ENCODE data around the gene WWOX. TPM values are rescaled to one million over a fixed set of nuclear protein-coding genes. Genes with fewer than 3 reads are reported as not detected.

WWOX gene
- total RNA-seq, 1 donor from 2014 or later = 34.9 TPM

GRCh38 chr16:78211946-78212345, 112.5 kb downstream of the WWOX start:
- H3K4me3 ChIP-seq (ENCODE audit: low read depth, low read length) = no peak overlapping the region
- no peaks in the 10 kb centered on the region for H3K36me3 ChIP-seq (ENCODE audit: control insufficient read depth, insufficient read depth, low read length)
- no peak for TF ChIP-seq CTCF (IDR thresholded peaks at IDR 0.05; ENCODE audit: insufficient read depth, low read length, poor library complexity, severe bottlenecking)
- no peak for DNase-seq (ENCODE audit: low read depth)
- H3K27me3 ChIP-seq (ENCODE audit: control insufficient read depth, insufficient read depth, low read length) = no peaks in the 10 kb centered on the region

GRCh38 chr16:78212674-78213073, 113.2 kb downstream of the WWOX start:
- no peak overlapping the region for H3K4me3 ChIP-seq (ENCODE audit: low read depth, low read length)
- H3K36me3 ChIP-seq (ENCODE audit: control insufficient read depth, insufficient read depth, low read length) = no peaks in the 10 kb centered on the region
- DNase-seq (ENCODE audit: low read depth) = no peak
- TF ChIP-seq CTCF (IDR thresholded peaks at IDR 0.05; ENCODE audit: insufficient read depth, low read length, poor library complexity, severe bottlenecking) = no peak
- H3K27me3 ChIP-seq (ENCODE audit: control insufficient read depth, insufficient read depth, low read length) = no peaks in the 10 kb centered on the region

GRCh38 chr16:78213751-78214150, 114.3 kb downstream of the WWOX start:
- no peak for TF ChIP-seq CTCF (IDR thresholded peaks at IDR 0.05; ENCODE audit: insufficient read depth, low read length, poor library complexity, severe bottlenecking)
- no peak overlapping the region for H3K4me3 ChIP-seq (ENCODE audit: low read depth, low read length)
- no peak for DNase-seq (ENCODE audit: low read depth)
- H3K36me3 ChIP-seq (ENCODE audit: control insufficient read depth, insufficient read depth, low read length) = no peaks in the 10 kb centered on the region
- H3K27me3 ChIP-seq (ENCODE audit: control insufficient read depth, insufficient read depth, low read length) = no peaks in the 10 kb centered on the region

GRCh38 chr16:78215222-78215621, 115.8 kb downstream of the WWOX start:
- TF ChIP-seq CTCF (IDR thresholded peaks at IDR 0.05; ENCODE audit: insufficient read depth, low read length, poor library complexity, severe bottlenecking) = no peak

GRCh38 chr16:78216166-78216745, 116.8 kb downstream of the WWOX start:
- Histone ChIP-seq H3K27me3 (ENCODE audit: control insufficient read depth, insufficient read depth, low read length) (no peaks in the 10 kb centered on the region), H3K4me3 (ENCODE audit: low read depth, low read length) (no peak overlapping the region), H3K36me3 (ENCODE audit: control insufficient read depth, insufficient read depth, low read length) (no peaks in the 10 kb centered on the region)
- TF ChIP-seq CTCF (IDR thresholded peaks at IDR 0.05; ENCODE audit: insufficient read depth, low read length, poor library complexity, severe bottlenecking) = no peak
- no peak for DNase-seq (ENCODE audit: low read depth)

More at GRCh38 chr16:78215222-78215621, 115.8 kb downstream of the WWOX start:
- DNase-seq (ENCODE audit: low read depth) = no peak
- no peak overlapping the region for H3K4me3 ChIP-seq (ENCODE audit: low read depth, low read length)
- H3K27me3 ChIP-seq (ENCODE audit: control insufficient read depth, insufficient read depth, low read length) = no peaks in the 10 kb centered on the region
- H3K36me3 ChIP-seq (ENCODE audit: control insufficient read depth, insufficient read depth, low read length) = no peaks in the 10 kb centered on the region

- DNase-seq (ENCODE audit: low read depth) = no peak
- no peaks in the 10 kb centered on the region for H3K27me3 ChIP-seq (ENCODE audit: control insufficient read depth, insufficient read depth, low read length)
- no peaks in the 10 kb centered on the region for H3K36me3 ChIP-seq (ENCODE audit: control insufficient read depth, insufficient read depth, low read length)
- H3K4me3 ChIP-seq (ENCODE audit: low read depth, low read length) = no peak overlapping the region
- TF ChIP-seq CTCF (IDR thresholded peaks at IDR 0.05; ENCODE audit: insufficient read depth, low read length, poor library complexity, severe bottlenecking) = no peak
Measured at GRCh38 chr16:78217276-78217675, 117.8 kb downstream of the WWOX start.

Measured in kidney epithelial cell (primary cell).